ENCODE results near the gene THRB. TPM values are rescaled to one million over a fixed set of nuclear protein-coding genes. Genes with fewer than 3 reads are reported as not detected.
"Not testable (repeated sequence)": the region's sequence is repeated elsewhere in the genome, so short reads cannot be mapped to it uniquely, and the experiment has no call there.

THRB gene
- polyA plus RNA-seq, 1 experiment, result 0.83 TPM

DNA sequence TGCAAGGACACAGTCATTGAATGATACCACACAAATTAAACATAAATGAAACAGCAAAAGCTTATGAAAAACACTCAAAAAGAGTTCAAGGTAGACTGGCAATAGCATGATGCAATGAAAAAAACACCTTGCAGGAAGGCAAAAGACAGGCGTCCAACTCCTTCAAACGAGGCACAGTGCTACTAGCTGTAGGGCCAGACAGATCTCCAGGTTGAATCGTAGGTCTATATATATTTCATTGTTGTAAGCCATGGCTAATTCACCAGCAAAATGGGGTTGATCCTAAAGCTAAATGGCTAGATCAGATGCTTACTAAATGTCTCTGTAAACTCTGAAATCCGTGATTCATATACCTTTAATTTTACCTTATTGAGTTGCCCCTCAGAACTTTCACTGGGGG, 94.2 kb downstream of the THRB start:
- TF ChIP-seq, protein P1, sequence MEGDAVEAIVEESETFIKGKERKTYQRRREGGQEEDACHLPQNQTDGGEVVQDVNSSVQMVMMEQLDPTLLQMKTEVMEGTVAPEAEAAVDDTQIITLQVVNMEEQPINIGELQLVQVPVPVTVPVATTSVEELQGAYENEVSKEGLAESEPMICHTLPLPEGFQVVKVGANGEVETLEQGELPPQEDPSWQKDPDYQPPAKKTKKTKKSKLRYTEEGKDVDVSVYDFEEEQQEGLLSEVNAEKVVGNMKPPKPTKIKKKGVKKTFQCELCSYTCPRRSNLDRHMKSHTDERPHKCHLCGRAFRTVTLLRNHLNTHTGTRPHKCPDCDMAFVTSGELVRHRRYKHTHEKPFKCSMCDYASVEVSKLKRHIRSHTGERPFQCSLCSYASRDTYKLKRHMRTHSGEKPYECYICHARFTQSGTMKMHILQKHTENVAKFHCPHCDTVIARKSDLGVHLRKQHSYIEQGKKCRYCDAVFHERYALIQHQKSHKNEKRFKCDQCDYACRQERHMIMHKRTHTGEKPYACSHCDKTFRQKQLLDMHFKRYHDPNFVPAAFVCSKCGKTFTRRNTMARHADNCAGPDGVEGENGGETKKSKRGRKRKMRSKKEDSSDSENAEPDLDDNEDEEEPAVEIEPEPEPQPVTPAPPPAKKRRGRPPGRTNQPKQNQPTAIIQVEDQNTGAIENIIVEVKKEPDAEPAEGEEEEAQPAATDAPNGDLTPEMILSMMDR (IDR thresholded peaks at IDR 0.05; ENCODE audit: insufficient read depth, low read depth, low read length), result no peak
- no peak overlapping the region for H3K4me3 ChIP-seq (ENCODE audit: low read depth, low read length)
- H3K27me3 ChIP-seq (ENCODE audit: control insufficient read depth, insufficient read depth, low read length), result no peaks in the 10 kb centered on the region
- no peaks in the 10 kb centered on the region for H3K36me3 ChIP-seq (ENCODE audit: control insufficient read depth, insufficient read depth, low read length)
- CTCF ChIA-PET, result no interaction called here
- no peak for DNase-seq (ENCODE audit: low read depth)
- POLR2A ChIA-PET, result no interaction called here

DNA sequence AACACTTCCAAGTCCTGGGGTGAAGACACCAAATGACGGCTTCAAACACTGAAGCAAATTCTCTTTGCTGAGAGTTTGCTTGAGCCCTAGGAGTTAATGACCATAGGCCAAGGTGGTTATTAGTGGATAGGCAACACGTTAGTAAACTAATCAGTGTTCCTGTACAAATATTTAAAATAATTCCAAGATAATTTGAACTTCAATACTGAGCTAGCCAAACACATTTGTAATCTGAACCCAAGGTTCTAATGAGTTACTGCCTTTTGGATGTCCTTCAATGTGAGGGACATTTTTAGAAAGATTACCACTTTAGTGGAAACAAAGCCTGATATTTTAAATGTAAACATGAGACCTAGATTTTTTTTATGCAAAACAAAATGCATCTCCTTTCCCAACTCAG, 94.6 kb downstream of the THRB start:
- DNase-seq (ENCODE audit: low read depth), result no peak
- CTCF ChIA-PET, result no interaction called here
- TF ChIP-seq, protein P1 (IDR thresholded peaks at IDR 0.05; ENCODE audit: insufficient read depth, low read depth, low read length), result no peak

DNA sequence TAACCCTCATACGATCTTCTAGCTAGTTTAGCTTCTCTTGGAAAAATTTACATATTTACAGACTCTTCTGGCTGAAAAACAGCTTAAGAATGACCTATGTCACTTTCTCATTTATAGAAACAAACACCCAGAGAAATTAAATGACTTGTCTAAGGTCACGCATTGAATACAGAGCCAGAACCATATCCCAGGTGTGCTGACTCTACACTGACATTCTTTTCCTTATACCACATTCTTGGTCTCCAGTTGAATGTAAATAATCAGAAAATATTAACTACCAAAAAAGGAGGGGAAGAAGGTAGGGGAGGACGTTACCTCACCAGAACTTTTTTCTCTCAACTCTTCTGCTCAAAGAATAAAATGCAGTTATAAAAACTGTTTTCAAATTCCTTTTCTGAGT, 95.0 kb downstream of the THRB start:
- DNase-seq (ENCODE audit: low read depth), result no peak
- Histone ChIP-seq H3K36me3 (ENCODE audit: control insufficient read depth, insufficient read depth, low read length) (no peaks in the 10 kb centered on the region), H3K4me3 (ENCODE audit: low read depth, low read length) (no peak overlapping the region), H3K27me3 (ENCODE audit: control insufficient read depth, insufficient read depth, low read length) (no peaks in the 10 kb centered on the region)
- POLR2A ChIA-PET, result no interaction called here
- TF ChIP-seq, protein P1 (IDR thresholded peaks at IDR 0.05; ENCODE audit: insufficient read depth, low read depth, low read length), result no peak
- CTCF ChIA-PET, result no interaction called here

More for the DNA sequence above, 94.6 kb downstream of the THRB start:
- Histone ChIP-seq H3K27me3 (ENCODE audit: control insufficient read depth, insufficient read depth, low read length) (no peaks in the 10 kb centered on the region), H3K36me3 (ENCODE audit: control insufficient read depth, insufficient read depth, low read length) (no peaks in the 10 kb centered on the region), H3K4me3 (ENCODE audit: low read depth, low read length) (no peak overlapping the region)
- POLR2A ChIA-PET, result no interaction called here

DNA sequence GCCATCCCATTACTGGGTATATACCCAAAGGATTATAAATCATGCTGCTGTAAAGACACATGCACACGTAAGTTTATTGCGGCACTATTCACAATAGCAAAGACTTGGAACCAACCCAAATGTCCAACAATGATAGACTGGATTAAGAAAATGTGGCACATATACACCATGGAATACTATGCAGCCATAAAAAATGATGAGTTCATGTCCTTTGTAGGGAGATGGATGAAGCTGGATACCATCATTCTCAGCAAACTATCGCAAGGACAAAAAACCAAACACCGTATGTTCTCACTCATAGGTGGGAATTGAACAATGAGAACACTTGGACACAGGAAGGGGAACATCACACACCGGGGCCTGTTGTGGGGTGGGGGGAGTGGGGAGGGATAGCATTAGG, 95.9 kb downstream of the THRB start:
- POLR2A ChIA-PET; H3K27me3 ChIP-seq (ENCODE audit: control insufficient read depth, insufficient read depth, low read length); DNase-seq (ENCODE audit: low read depth); CTCF ChIA-PET; H3K36me3 ChIP-seq (ENCODE audit: control insufficient read depth, insufficient read depth, low read length); H3K4me3 ChIP-seq (ENCODE audit: low read depth, low read length): not testable (repeated sequence)

DNA sequence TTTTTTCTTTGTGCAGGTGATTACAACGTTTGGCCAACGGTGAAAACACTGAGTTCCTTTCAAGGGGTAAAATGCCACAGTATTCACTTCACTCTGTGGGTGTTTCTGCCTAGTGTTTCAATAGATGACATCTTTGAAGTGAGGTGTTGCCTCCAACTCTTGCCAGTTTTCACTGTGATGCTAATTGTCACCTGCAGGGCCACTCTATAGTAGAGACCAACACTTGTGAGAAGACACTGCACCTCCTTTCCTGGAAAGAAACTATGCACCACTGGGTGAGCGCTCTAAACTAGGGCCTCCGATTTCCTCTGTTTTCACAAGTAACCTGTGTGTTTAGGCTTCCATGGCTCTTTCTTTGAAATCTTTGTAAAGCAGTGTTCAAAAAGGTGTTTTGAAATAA, 98.3 kb downstream of the THRB start:
- no peak overlapping the region for H3K4me3 ChIP-seq (ENCODE audit: low read depth, low read length)
- H3K36me3 ChIP-seq (ENCODE audit: control insufficient read depth, insufficient read depth, low read length), result no peaks in the 10 kb centered on the region
- TF ChIP-seq, protein P1 (IDR thresholded peaks at IDR 0.05; ENCODE audit: insufficient read depth, low read depth, low read length), result no peak
- ChIA-PET POLR2A (no interaction called here), CTCF (no interaction called here)
- no peaks in the 10 kb centered on the region for H3K27me3 ChIP-seq (ENCODE audit: control insufficient read depth, insufficient read depth, low read length)
- no peak for DNase-seq (ENCODE audit: low read depth)

DNA sequence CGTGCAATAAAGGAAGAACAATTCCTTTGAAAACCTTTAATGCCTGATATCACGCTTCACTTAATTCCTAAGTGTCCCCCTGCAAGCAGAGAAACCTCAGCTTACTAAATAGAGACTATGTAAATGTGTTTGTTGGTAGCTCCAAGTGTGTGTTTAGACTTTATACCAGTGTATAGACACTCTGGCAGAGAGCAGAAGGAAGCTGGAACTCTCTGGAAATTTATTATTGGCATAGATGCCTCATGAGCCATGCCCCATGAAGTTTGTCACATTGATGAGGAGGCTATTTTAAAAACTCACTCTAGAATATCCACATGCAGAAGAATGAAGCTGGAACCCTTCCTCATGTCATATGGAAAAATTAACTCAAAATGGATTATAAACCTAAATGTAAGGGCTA, 99.9 kb downstream of the THRB start:
- Histone ChIP-seq H3K36me3 (ENCODE audit: control insufficient read depth, insufficient read depth, low read length) (no peaks in the 10 kb centered on the region), H3K4me3 (ENCODE audit: low read depth, low read length) (no peak overlapping the region), H3K27me3 (ENCODE audit: control insufficient read depth, insufficient read depth, low read length) (no peaks in the 10 kb centered on the region)
- CTCF ChIA-PET, result no interaction called here
- DNase-seq (ENCODE audit: low read depth), result no peak
- POLR2A ChIA-PET, result no interaction called here
- TF ChIP-seq, protein P1 (IDR thresholded peaks at IDR 0.05; ENCODE audit: insufficient read depth, low read depth, low read length), result no peak
